Measurements from ENCODE around the gene SHC3. TPM values are rescaled to one million over a fixed set of nuclear protein-coding genes. Genes with fewer than 3 reads are reported as not detected.

The SHC3 gene
- total and polyA plus RNA-seq, 2 of the 4 experiments (the other 2 are of a cell fraction): 4.5 to 13.3 TPM

- peak overlapping the region; percentile 94 for H3K56ac ChIP-seq (ENCODE audit: extremely low read depth, insufficient read depth, low read length)
- H4K5ac ChIP-seq (ENCODE audit: low read depth, low read length): peak overlapping the region; percentile 98
- intact Hi-C loops (cut with micrococcal nuclease): no loop called here
- peak overlapping the region; percentile 90 for H3K18ac ChIP-seq (ENCODE audit: low read depth, low read length)
- H2BK120ac ChIP-seq (ENCODE audit: low read depth, low read length): peak overlapping the region; percentile 99
- peak overlapping the region; percentile 100 for H3K27ac ChIP-seq (ENCODE audit: insufficient read depth, low read length)
- ChIA-PET CTCF (interaction anchor here (1.1 kb wide), 1 partner anchor 115 kb away, joined by 4 read pairs; no protein-coding TSS in a partner anchor), POLR2A (ENCODE audit: unreplicated experiment) (no interaction called here)
- peak overlapping the region; percentile 77 for H2AFZ ChIP-seq (replicated peaks; ENCODE audit: low read length, poor library complexity)
- H3K4ac ChIP-seq (ENCODE audit: low read depth, low read length): peak overlapping the region; percentile 100
- H3K4me1 ChIP-seq (ENCODE audit: control insufficient read depth, insufficient read depth, low read length): peaks cover 19% of the 10 kb centered on the region
- TF ChIP-seq MAZ (IDR thresholded peaks at IDR 0.05; ENCODE audit: borderline replicate concordance, low read depth, low read length) (no peak), CEBPB (IDR thresholded peaks at IDR 0.05; ENCODE audit: low read depth, low read length) (peak; percentile 64; the same call in 1 of the 2 replicates), RCOR1 (IDR thresholded peaks at IDR 0.05; ENCODE audit: insufficient replicate concordance, low read length) (no peak), RAD21 (IDR thresholded peaks at IDR 0.05; ENCODE audit: low read length) (no peak), FOS (IDR thresholded peaks at IDR 0.05; ENCODE audit: low read depth, low read length) (peak; percentile 87), RFX5 (IDR thresholded peaks at IDR 0.05; ENCODE audit: low read depth, low read length) (no peak), MAFK (IDR thresholded peaks at IDR 0.05; ENCODE audit: low read depth, low read length) (peak; percentile 37; the same call in 1 of the 2 replicates), NFE2L2 (IDR thresholded peaks at IDR 0.05; ENCODE audit: low read depth, low read length) (peak; percentile 88), SMC3 (IDR thresholded peaks at IDR 0.05; ENCODE audit: low read depth, low read length) (no peak), CHD1 (IDR thresholded peaks at IDR 0.05; ENCODE audit: low read depth, low read length) (no peak), BHLHE40 (IDR thresholded peaks at IDR 0.05; ENCODE audit: low read depth, low read length) (peak; percentile 51; the same call in 1 of the 2 replicates), USF2 (IDR thresholded peaks at IDR 0.05; ENCODE audit: low read depth, low read length) (no peak)
- TF ChIP-seq, protein P1, sequence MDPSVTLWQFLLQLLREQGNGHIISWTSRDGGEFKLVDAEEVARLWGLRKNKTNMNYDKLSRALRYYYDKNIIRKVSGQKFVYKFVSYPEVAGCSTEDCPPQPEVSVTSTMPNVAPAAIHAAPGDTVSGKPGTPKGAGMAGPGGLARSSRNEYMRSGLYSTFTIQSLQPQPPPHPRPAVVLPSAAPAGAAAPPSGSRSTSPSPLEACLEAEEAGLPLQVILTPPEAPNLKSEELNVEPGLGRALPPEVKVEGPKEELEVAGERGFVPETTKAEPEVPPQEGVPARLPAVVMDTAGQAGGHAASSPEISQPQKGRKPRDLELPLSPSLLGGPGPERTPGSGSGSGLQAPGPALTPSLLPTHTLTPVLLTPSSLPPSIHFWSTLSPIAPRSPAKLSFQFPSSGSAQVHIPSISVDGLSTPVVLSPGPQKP (IDR thresholded peaks at IDR 0.05; ENCODE audit: borderline replicate concordance, low read depth, low read length): no peak
- TF ChIP-seq, protein P2, sequence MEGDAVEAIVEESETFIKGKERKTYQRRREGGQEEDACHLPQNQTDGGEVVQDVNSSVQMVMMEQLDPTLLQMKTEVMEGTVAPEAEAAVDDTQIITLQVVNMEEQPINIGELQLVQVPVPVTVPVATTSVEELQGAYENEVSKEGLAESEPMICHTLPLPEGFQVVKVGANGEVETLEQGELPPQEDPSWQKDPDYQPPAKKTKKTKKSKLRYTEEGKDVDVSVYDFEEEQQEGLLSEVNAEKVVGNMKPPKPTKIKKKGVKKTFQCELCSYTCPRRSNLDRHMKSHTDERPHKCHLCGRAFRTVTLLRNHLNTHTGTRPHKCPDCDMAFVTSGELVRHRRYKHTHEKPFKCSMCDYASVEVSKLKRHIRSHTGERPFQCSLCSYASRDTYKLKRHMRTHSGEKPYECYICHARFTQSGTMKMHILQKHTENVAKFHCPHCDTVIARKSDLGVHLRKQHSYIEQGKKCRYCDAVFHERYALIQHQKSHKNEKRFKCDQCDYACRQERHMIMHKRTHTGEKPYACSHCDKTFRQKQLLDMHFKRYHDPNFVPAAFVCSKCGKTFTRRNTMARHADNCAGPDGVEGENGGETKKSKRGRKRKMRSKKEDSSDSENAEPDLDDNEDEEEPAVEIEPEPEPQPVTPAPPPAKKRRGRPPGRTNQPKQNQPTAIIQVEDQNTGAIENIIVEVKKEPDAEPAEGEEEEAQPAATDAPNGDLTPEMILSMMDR (conservative IDR thresholded peaks at IDR 0.05; ENCODE audit: low read depth, low read length): no peak
- peak overlapping the region; percentile 97 for H4K91ac ChIP-seq (ENCODE audit: insufficient read depth, low read depth, low read length)
- peaks cover 19% of the 10 kb centered on the region for H3K9me1 ChIP-seq (ENCODE audit: insufficient read depth, low read length)
- no peaks in the 10 kb centered on the region for H3K9me3 ChIP-seq (ENCODE audit: control insufficient read depth, insufficient read depth, low read length)
- peak overlapping the region; percentile 99 for H3K14ac ChIP-seq (replicated peaks; ENCODE audit: low read depth, low read length)
- peak overlapping the region; percentile 97 for H3K23ac ChIP-seq (ENCODE audit: low read depth, low read length)
- peak overlapping the region; percentile 100 for H2AK5ac ChIP-seq (ENCODE audit: low read depth, low read length)
- peak overlapping the region; percentile 98 for H2AK9ac ChIP-seq (replicated peaks; ENCODE audit: low read depth, low read length, poor library complexity)
- H3K27me3 ChIP-seq (ENCODE audit: control insufficient read depth, insufficient read depth, low read length): no peaks in the 10 kb centered on the region
- peak overlapping the region; percentile 99; the same call in 2 of the 3 replicates for H2BK15ac ChIP-seq (ENCODE audit: low read depth, low read length)
- peaks cover 23 to 65% of the 10 kb centered on the region in 2 experiments for H3K79me1 ChIP-seq (ENCODE audit: low read depth in 1 of 2, low read length in 2 of 2)
- dilution Hi-C loops (cut with HindIII; ENCODE audit: low sequenced_read_pairs, unreplicated experiment): no loop called here
- H4K8ac ChIP-seq (ENCODE audit: low read depth in 2 of 2, low read length in 2 of 2): peak overlapping the region; percentile 89 to 96
- H3K4me3 ChIP-seq (ENCODE audit: insufficient read depth, low read depth, low read length): no peak overlapping the region
- H3K4me2 ChIP-seq (ENCODE audit: low read depth, low read length): peak overlapping the region; percentile 65
- 79% methylated on average over 3 of the region's 14 CpGs; no CpG with 5 or more reads in 1 of the 2 experiments for WGBS, 2 experiments (ENCODE audit: extremely low coverage in 2 of 2, insufficient read length in 1 of 2)
- H2BK20ac ChIP-seq (ENCODE audit: low read depth, low read length): peak overlapping the region; percentile 100
- no TSS peak for BruUV-seq (replicated peaks)
- peak overlapping the region; percentile 57 for H3K9ac ChIP-seq (ENCODE audit: low read depth, low read length)
- in situ Hi-C loops (cut with MboI; ENCODE audit: low sequenced_read_pairs): no loop called here
- no peaks in the 10 kb centered on the region for H4K20me1 ChIP-seq (ENCODE audit: insufficient read depth, low read length)
- DNase-seq (peak; percentile 96), ATAC-seq (ENCODE audit: low read depth) (peak; percentile 78)
- H3K36me3 ChIP-seq (ENCODE audit: control insufficient read depth, insufficient read depth, low read length): no peaks in the 10 kb centered on the region
- H2BK5ac ChIP-seq (ENCODE audit: low read depth, low read length, poor library complexity, severe bottlenecking): peak overlapping the region; percentile 99
Measured at GRCh38 chr9:89154651-89155336, 23.8 kb downstream of the SHC3 start.
